B cell (primary cell): ENCODE results near the gene CHST13. TPM values are rescaled to one million over a fixed set of nuclear protein-coding genes. Genes with fewer than 3 reads are reported as not detected.
A peak's percentile ranks its signal among the peaks of the same experiment; 100 is the strongest.

ENCODE experiments used
- ATAC-seq: fragments of 200-7000 bp; cut with Tn5 transposase; one replicate; pipeline ENCODE4 v1.10.0; 2021; ENCODE audit warnings: low read depth, mild to moderate bottlenecking, moderate number of reproducible peaks, moderate library complexity
- CTCF ChIA-PET: fragments of 350-600 bp; sonication (Branson Sonifier 250); formaldehyde crosslinking; loops from one replicate; lab custom pipeline; 2021; ENCODE audit warnings: antibody characterized with exemption, inconsistent platforms; lab: Charles Lee
- POLR2A ChIA-PET: fragments of 350-600 bp; sonication (Branson Sonifier 250); formaldehyde crosslinking; loops from one replicate; lab custom pipeline; 2021; ENCODE audit warnings: antibody characterized with exemption; lab: Charles Lee
- DNase-seq: peaks from one replicate; pipeline ENCODE4 v3.0.0; 2013
- H2AFZ ChIP-seq: 2 replicates; pipeline ENCODE4 v1.6.1; 2012; ENCODE audit warnings: mild to moderate bottlenecking, low read depth, low read length; ENCODE audit not compliant: insufficient read depth, poor library complexity, severe bottlenecking
- H3K27ac ChIP-seq, 2 donors: 1 replicate in 1 of 2; 2 replicates in 1 of 2; pipeline ENCODE4 v1.5.1; 2012 to 2013; ENCODE audit warnings: low read length in 2 of 2, mild to moderate bottlenecking in 2 of 2, moderate library complexity in 1 of 2
- H3K27me3 ChIP-seq, 4 experiments: fragments of 200-600 bp in 1 of 4; sonication (generic) in 1 of 4; replicated peaks in 1 of 4; 1 replicate in 2 of 4; 2 replicates in 2 of 4; pipeline versions ENCODE4 v1.6.1 to v1.7.0; 2013 to 2016; ENCODE audit warnings: low read length in 3 of 4, mild to moderate bottlenecking in 2 of 4, mixed read lengths in 1 of 4, moderate library complexity in 1 of 4; ENCODE audit not compliant: insufficient read depth in 4 of 4, control insufficient read depth in 3 of 4; ENCODE audit errors: control extremely low read depth in 1 of 4
- H3K36me3 ChIP-seq, 2 experiments: replicated peaks in 1 of 2; 1 replicate in 1 of 2; 2 replicates in 1 of 2; pipeline versions ENCODE4 v1.6.1 to v1.7.1; 2013; ENCODE audit warnings: low read length in 1 of 2; ENCODE audit not compliant: insufficient read depth in 2 of 2, control insufficient read depth in 1 of 2; ENCODE audit errors: control extremely low read depth in 1 of 2, extremely low read depth in 1 of 2
- H3K4me1 ChIP-seq, 2 donors: fragments of 200-600 bp in 1 of 2; sonication (generic) in 1 of 2; 1 replicate in 1 of 2; 2 replicates in 1 of 2; pipeline versions ENCODE4 v1.5.1 to v1.6.1; 2013 to 2017; ENCODE audit warnings: low read length in 2 of 2; ENCODE audit not compliant: control insufficient read depth in 2 of 2, insufficient read depth in 2 of 2
- H3K4me2 ChIP-seq: replicated peaks from 2 replicates; pipeline ENCODE3; 2012; ENCODE audit warnings: mild to moderate bottlenecking, low read depth, low read length; ENCODE audit not compliant: poor library complexity, severe bottlenecking
- H3K4me3 ChIP-seq, 5 experiments: fragments of 200-600 bp in 1 of 5; sonication (generic) in 1 of 5; 1 replicate in 3 of 5; 2 replicates in 2 of 5; pipeline versions ENCODE4 v1.5.1 to v1.7.0; 2011 to 2016; ENCODE audit warnings: low read length in 4 of 5, mild to moderate bottlenecking in 4 of 5, low read depth in 2 of 5, control low read depth in 1 of 5, moderate library complexity in 1 of 5; ENCODE audit not compliant: insufficient read depth in 1 of 5; ENCODE audit errors: control extremely low read depth in 1 of 5, extremely low read depth in 1 of 5
- H3K79me2 ChIP-seq: fragments of 200-600 bp; sonication (generic); one replicate; pipeline ENCODE4 v1.6.0; 2016; ENCODE audit warnings: low read length; ENCODE audit not compliant: control insufficient read depth, insufficient read depth
- H3K9ac ChIP-seq: fragments of 200-600 bp; sonication (generic); 2 replicates; pipeline ENCODE4 v1.6.1; 2017; ENCODE audit warnings: mild to moderate bottlenecking, low read length, moderate library complexity
- H3K9me3 ChIP-seq, 3 donors: one replicate each; pipeline versions ENCODE4 v1.6.1 to v1.7.1; 2013; ENCODE audit warnings: low read length in 2 of 3; ENCODE audit not compliant: control insufficient read depth in 2 of 3, insufficient read depth in 1 of 3; ENCODE audit errors: control extremely low read depth in 1 of 3
- H4K20me1 ChIP-seq: 2 replicates; pipeline ENCODE4 v1.6.0; 2012; ENCODE audit warnings: mild to moderate bottlenecking, low read length; ENCODE audit not compliant: insufficient read depth, control insufficient read depth, poor library complexity, severe bottlenecking
- H3K27ac Mint-ChIP-seq: one replicate; pipeline ENCODE4 v1.8.0; 2021; ENCODE audit warnings: mixed read lengths
- H3K27me3 Mint-ChIP-seq: one replicate; pipeline ENCODE4 v1.8.0; 2021; ENCODE audit warnings: mixed read lengths
- H3K4me1 Mint-ChIP-seq: one replicate; pipeline ENCODE4 v1.8.0; 2021; ENCODE audit warnings: mixed read lengths
- H3K4me3 Mint-ChIP-seq: one replicate; pipeline ENCODE4 v1.8.0; 2021; ENCODE audit warnings: mixed read lengths
- H3K9me3 Mint-ChIP-seq: one replicate; pipeline ENCODE4 v1.8.0; 2022; ENCODE audit warnings: mixed read lengths; ENCODE audit not compliant: insufficient read depth
- EZH2 ChIP-seq: IDR thresholded peaks from 2 replicates; pipeline ENCODE4 v1.6.1; 2012; ENCODE audit warnings: borderline replicate concordance, low read depth, mild to moderate bottlenecking, moderate library complexity, low read length; ENCODE audit not compliant: insufficient read depth, poor library complexity, severe bottlenecking
- WGBS: methylation state at CpG from one replicate; pipeline ENCODE4 v1.1.5; 2013; ENCODE audit warnings: missing lambda C conversion rate; ENCODE audit not compliant: insufficient coverage; 5-methylcytosine and 5-hydroxymethylcytosine counted together
- intact Hi-C: fragments of 100-400 bp; cut with micrococcal nuclease; formaldehyde crosslinking; loops from one replicate; pipeline ENCODE4 v1.10.0; 2022
- polyA minus RNA-seq: library from RNA; depleted of rRNA, polyadenylated mRNA; stranded (reverse); fragments of >200 nt; gene quantifications from 2 replicates; pipeline ENCODE4 v1.2.3, GENCODE V29; 2012
- polyA plus RNA-seq: library from polyadenylated mRNA; depleted of rRNA; stranded (reverse); fragments of >200 nt; gene quantifications from 2 replicates; pipeline ENCODE4 v1.2.3, GENCODE V29; 2012
- total RNA-seq, 2 donors: library from RNA; stranded (reverse); fragments of 120-200 nt in 1 of 2; gene quantifications; 1 replicate in 1 of 2; 2 replicates in 1 of 2; pipeline versions ENCODE4 v1.2.3 to v1.2.4, GENCODE V29; 2013 to 2022
- TF ChIP-seq, protein P1 (sequence below): fragments of 200-600 bp; IDR thresholded peaks from one replicate; pipeline ENCODE4 v1.8.0; 2022; ENCODE audit warnings: antibody characterized with exemption, mild to moderate bottlenecking

Gene CHST13, protein sequence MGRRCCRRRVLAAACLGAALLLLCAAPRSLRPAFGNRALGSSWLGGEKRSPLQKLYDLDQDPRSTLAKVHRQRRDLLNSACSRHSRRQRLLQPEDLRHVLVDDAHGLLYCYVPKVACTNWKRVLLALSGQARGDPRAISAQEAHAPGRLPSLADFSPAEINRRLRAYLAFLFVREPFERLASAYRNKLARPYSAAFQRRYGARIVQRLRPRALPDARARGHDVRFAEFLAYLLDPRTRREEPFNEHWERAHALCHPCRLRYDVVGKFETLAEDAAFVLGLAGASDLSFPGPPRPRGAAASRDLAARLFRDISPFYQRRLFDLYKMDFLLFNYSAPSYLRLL
- total RNA-seq (not detected in 2 replicates), polyA plus RNA-seq (0.07 and 0.09 TPM in 2 replicates), polyA minus RNA-seq (not detected in 2 replicates)
- not detected for total RNA-seq (2013)

DNA sequence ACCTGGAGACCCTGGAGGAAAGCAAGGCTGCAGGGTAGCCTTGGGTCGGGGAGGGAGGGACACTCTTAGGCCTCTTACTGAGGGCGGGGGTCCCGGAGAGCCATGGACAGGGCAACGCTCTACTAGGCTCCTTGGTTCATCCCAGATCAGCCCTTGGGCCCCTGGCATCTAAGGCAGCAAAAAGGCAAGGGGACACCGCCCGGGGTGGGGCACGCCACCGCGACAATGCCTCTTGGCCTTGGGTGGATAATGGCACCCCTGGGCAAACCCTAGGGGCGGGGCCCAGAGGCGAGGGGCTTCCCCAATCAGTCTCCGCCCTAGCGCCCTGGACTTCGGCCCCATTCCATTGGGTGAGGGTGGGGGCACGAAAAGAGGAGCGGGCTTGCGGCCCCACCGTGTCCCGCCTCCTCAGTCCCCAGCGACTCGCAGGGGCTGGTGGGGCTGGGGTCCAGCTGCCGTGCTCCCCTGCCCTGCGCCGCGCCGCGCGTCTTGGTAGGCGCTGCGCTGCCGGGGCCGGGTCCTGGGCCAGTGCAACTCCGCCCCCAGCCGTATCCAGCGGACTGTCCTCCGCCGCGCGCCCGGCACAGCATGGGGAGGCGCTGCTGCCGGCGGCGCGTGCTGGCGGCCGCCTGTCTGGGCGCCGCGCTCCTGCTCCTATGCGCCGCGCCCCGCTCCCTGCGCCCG is at the start of gene CHST13:
TSS of gene CHST13 (plus strand) at position 411 of the 684 bp plus-strand sequence. CDS start at position 589, 178 bp downstream.
- no peaks in the 10 kb centered on the region for H3K9me3 ChIP-seq
- H3K36me3 ChIP-seq, result no peaks in the 10 kb centered on the region
- H3K27ac ChIP-seq, result no peak within 1 kb of the TSS
- H3K79me2 ChIP-seq, result no peaks in the 10 kb centered on the region
- intact Hi-C loops, result loop anchor here (5.0 kb wide), 1 partner anchor 458 kb away; the partner anchor contains the start of gene PLXNA1
- Mint-ChIP-seq H3K9me3 (no peaks in the 10 kb centered on the region), H3K4me3 (no peak within 1 kb of the TSS), H3K27ac (no peak within 1 kb of the TSS), H3K27me3 (peaks cover 35% of the 10 kb centered on the region), H3K4me1 (no peaks in the 10 kb centered on the region)
- peaks cover 0 to 7% of the 10 kb centered on the region in 2 donors for H3K4me1 ChIP-seq
- TF ChIP-seq EZH2, result no peak
- H3K9ac ChIP-seq, result no peak within 1 kb of the TSS
- H3K4me2 ChIP-seq, result peak within 1 kb of the TSS; percentile 57
- H3K4me3 ChIP-seq, result no peak within 1 kb of the TSS
- no peak for ATAC-seq
- 10% methylated on average over 56 of the region's 56 CpGs for WGBS
- DNase-seq, result no peak
- H2AFZ ChIP-seq, result peak within 1 kb of the TSS; percentile 28
- no peaks in the 10 kb centered on the region for H4K20me1 ChIP-seq
- ChIA-PET CTCF (interaction anchor here (0.5 to 5.9 kb wide), 5 partner anchors 9 to 1023 kb away, joined by 3 to 92 read pairs (median 4); no protein-coding TSS in a partner anchor), POLR2A (no interaction called here)
- H3K27me3 ChIP-seq, result peaks cover 0 to 32% (median 8%) of the 10 kb centered on the region in 4 experiments

DNA sequence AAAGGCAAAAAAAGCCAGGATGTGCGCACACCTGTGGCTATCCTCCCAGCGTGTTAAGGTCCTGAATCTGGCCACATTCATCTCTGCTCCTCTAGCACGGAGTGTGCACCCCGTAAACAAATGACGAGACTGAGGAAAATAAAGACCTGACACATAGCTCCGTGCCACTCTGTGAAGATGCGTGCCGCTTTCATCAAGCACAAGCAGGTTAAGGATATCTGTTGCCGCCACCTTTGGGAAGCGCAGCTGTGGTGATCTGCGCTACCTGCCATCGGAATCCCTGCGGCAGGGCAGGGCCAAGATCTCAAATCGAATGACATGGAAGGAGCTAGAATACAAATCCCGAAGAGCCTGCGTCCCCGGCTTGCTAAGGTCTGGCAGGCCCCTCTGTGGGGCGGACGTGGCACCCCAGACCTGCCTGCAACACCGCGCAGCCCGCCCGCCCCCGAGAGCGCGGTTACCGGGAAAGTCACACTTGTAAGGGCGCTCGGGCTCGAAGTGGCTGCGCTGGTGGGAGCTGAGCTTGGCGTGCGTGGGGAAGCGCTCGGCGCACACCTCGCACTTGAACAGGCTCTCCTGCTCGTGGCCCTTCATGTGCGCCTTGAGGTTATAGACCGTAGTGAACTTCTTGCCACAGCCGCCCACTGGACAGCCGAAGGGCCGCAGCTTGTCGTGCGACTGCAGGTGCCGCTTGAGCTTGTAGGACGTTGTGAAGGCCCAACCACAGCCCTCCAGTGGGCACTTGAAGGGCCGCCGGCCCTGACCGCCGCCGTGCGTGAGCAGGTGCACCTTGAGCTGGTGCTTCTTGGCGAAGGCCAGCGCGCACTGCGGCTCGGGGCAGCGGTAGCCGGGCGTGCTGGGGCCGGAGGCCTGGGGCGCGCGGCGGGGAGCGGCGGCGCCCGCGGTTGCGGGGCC is 49.2 kb upstream of the CHST13 start:
- H3K4me3 Mint-ChIP-seq, result peak overlapping the region; percentile 89
- no peaks in the 10 kb centered on the region for H3K27me3 ChIP-seq
- H3K4me3 ChIP-seq, result peak overlapping the region; percentile 45 to 76 (median 65)
- peaks cover 7 to 34% of the 10 kb centered on the region in 2 experiments for H3K36me3 ChIP-seq
- peak overlapping the region; percentile 50 for H2AFZ ChIP-seq
- ChIA-PET CTCF (no interaction called here), POLR2A (interaction anchor here (0.6 kb wide), 1 partner anchor 117 kb away, joined by 4 read pairs; no protein-coding TSS in a partner anchor)
- no peaks in the 10 kb centered on the region for H3K27me3 Mint-ChIP-seq
- H3K4me1 Mint-ChIP-seq, result peaks cover 42% of the 10 kb centered on the region
- intact Hi-C loops, result loop anchor here (2.0 to 10.0 kb wide), 5 partner anchors 392 to 1578 kb away; partner anchors contain the start of genes MCM2, OSBPL11, SEC61A1 and SLC41A3
- peaks cover 35 to 39% of the 10 kb centered on the region in 2 donors for H3K4me1 ChIP-seq
- no peaks in the 10 kb centered on the region for H3K9me3 Mint-ChIP-seq
- ATAC-seq (no peak), DNase-seq (peak; percentile 64)
- H3K79me2 ChIP-seq, result peaks cover 48% of the 10 kb centered on the region
- peaks cover 40% of the 10 kb centered on the region for H4K20me1 ChIP-seq
- peak overlapping the region; percentile 91 for H3K27ac Mint-ChIP-seq
- H3K27ac ChIP-seq, result peak overlapping the region; percentile 48 to 73
- H3K9me3 ChIP-seq, result peaks cover 0 to 7% (median 0%) of the 10 kb centered on the region in 3 donors
- 11% methylated on average over 72 of the region's 72 CpGs for WGBS
- no peak for TF ChIP-seq EZH2
- TF ChIP-seq, protein P1, sequence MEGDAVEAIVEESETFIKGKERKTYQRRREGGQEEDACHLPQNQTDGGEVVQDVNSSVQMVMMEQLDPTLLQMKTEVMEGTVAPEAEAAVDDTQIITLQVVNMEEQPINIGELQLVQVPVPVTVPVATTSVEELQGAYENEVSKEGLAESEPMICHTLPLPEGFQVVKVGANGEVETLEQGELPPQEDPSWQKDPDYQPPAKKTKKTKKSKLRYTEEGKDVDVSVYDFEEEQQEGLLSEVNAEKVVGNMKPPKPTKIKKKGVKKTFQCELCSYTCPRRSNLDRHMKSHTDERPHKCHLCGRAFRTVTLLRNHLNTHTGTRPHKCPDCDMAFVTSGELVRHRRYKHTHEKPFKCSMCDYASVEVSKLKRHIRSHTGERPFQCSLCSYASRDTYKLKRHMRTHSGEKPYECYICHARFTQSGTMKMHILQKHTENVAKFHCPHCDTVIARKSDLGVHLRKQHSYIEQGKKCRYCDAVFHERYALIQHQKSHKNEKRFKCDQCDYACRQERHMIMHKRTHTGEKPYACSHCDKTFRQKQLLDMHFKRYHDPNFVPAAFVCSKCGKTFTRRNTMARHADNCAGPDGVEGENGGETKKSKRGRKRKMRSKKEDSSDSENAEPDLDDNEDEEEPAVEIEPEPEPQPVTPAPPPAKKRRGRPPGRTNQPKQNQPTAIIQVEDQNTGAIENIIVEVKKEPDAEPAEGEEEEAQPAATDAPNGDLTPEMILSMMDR, result no peak
- H3K9ac ChIP-seq, result peak overlapping the region; percentile 77
- H3K4me2 ChIP-seq, result peak overlapping the region; percentile 96
